HCT116 (cell line): ENCODE measurements around the gene KRTAP6-3. TPM values are rescaled to one million over a fixed set of nuclear protein-coding genes. Genes with fewer than 3 reads are reported as not detected.

Experiments
- ATAC-seq: fragments of 200-7000 bp; cut with Tn5 transposase; 2 replicates; pipeline ENCODE4 v1.9.1; 2020; ENCODE audit warnings: mild to moderate bottlenecking, moderate library complexity
- BruUV-seq: library from RNA; stranded (reverse); fragments of 400-500 nt; replicated peaks from 2 replicates; lab custom pipeline; 2021; lab: Mats Ljungman, UMichigan
- CTCF ChIA-PET: fragments of 300-600 bp; sonication (Branson Sonifier 250); formaldehyde crosslinking; loops from one replicate; lab custom pipeline; 2021; ENCODE audit warnings: antibody characterized with exemption; lab: Charles Lee
- POLR2A ChIA-PET: fragments of 300-600, 350-600 bp; sonication (Branson Sonifier 250); formaldehyde crosslinking; loops from one replicate; lab custom pipeline; 2021; ENCODE audit warnings: antibody characterized with exemption; lab: Charles Lee
- RAD21 ChIA-PET, 2 experiments: fragments of 300-600 bp; sonication (Branson Sonifier 250); formaldehyde crosslinking; loops; one replicate each; lab custom pipeline; 2023; ENCODE audit warnings: low total read pairs in 2 of 2; ENCODE audit not compliant: uncharacterized antibody in 2 of 2, unreplicated experiment in 2 of 2, low non-redundant PET in 1 of 2; lab: Charles Lee
- DNase-seq: peaks from one replicate; pipeline ENCODE4 v3.0.0-alpha.2; 2010; ENCODE audit warnings: low read depth, low spot score
- H2AFZ ChIP-seq: fragments of 200-600 bp; shearing (Covaris generic), sonication (generic); 2 replicates; pipeline ENCODE4 v1.6.1; 2017; ENCODE audit warnings: low read depth, mixed run types, mixed read lengths, antibody characterized with exemption, low read length; ENCODE audit not compliant: poor library complexity, severe bottlenecking
- H3K27ac ChIP-seq: 2 replicates; pipeline ENCODE4 v1.5.1; 2012; ENCODE audit warnings: low read depth, low read length
- H3K27me3 ChIP-seq: fragments of 200-600 bp; sonication (generic); 2 replicates; pipeline ENCODE4 v1.6.1; 2016; ENCODE audit warnings: mixed run types, low read length, mixed read lengths; ENCODE audit not compliant: insufficient read depth
- H3K36me3 ChIP-seq, 2 experiments: fragments of 200-500 bp in 1 of 2; fragments of 200-600 bp in 1 of 2; sonication (Bioruptor generic) in 1 of 2; sonication (generic) in 1 of 2; 2 replicates each; pipeline versions ENCODE4 v1.5.1 to v1.6.1; 2014 to 2016; ENCODE audit warnings: low read length in 2 of 2, inconsistent platforms in 1 of 2, mixed read lengths in 1 of 2, mixed run types in 1 of 2; ENCODE audit not compliant: insufficient read depth in 2 of 2, control insufficient read depth in 1 of 2
- H3K4me1 ChIP-seq, 2 experiments: fragments of 200-600 bp in 1 of 2; sonication (generic) in 1 of 2; 2 replicates each; pipeline versions ENCODE4 v1.5.1 to v1.6.1; 2012 to 2017; ENCODE audit warnings: low read length in 2 of 2, inconsistent platforms in 1 of 2, mild to moderate bottlenecking in 1 of 2, mixed read lengths in 1 of 2, mixed run types in 1 of 2, moderate library complexity in 1 of 2; ENCODE audit not compliant: insufficient read depth in 2 of 2, control insufficient read depth in 1 of 2
- H3K4me2 ChIP-seq: fragments of 200-600 bp; sonication (generic); 2 replicates; pipeline ENCODE4 v1.6.1; 2017; ENCODE audit warnings: mixed run types, low read length, mixed read lengths
- H3K4me3 ChIP-seq, 2 experiments: fragments of 200-600 bp in 1 of 2; sonication (generic) in 1 of 2; replicated peaks in 1 of 2; 2 replicates each; pipeline ENCODE4 v1.5.1; 2011 to 2016; ENCODE audit warnings: low read length in 2 of 2, control low read depth in 1 of 2, low read depth in 1 of 2, mild to moderate bottlenecking in 1 of 2, mixed read lengths in 1 of 2, mixed run types in 1 of 2
- H3K79me2 ChIP-seq: fragments of 200-600 bp; sonication (generic); 2 replicates; pipeline ENCODE4 v1.6.1; 2017; ENCODE audit warnings: mild to moderate bottlenecking, mixed run types, low read length, moderate library complexity, mixed read lengths; ENCODE audit not compliant: insufficient read depth
- H3K9ac ChIP-seq: fragments of 200-600 bp; sonication (generic); 2 replicates; pipeline ENCODE4 v1.6.1; 2016; ENCODE audit warnings: low read length, mixed read lengths
- H3K9me2 ChIP-seq: fragments of 200-600 bp; sonication (generic), shearing (Covaris generic); 2 replicates; pipeline ENCODE4 v1.6.1; 2017; ENCODE audit warnings: mixed run types, mild to moderate bottlenecking, moderate library complexity; ENCODE audit not compliant: insufficient read depth
- H3K9me3 ChIP-seq, 2 experiments: fragments of 200-500 bp in 1 of 2; fragments of 200-600 bp in 1 of 2; sonication (Bioruptor generic) in 1 of 2; sonication (generic) in 1 of 2; 2 replicates each; pipeline ENCODE4 v1.6.1; 2014 to 2017; ENCODE audit warnings: low read length in 2 of 2, mixed read lengths in 2 of 2, inconsistent platforms in 1 of 2, low read depth in 1 of 2, mild to moderate bottlenecking in 1 of 2, mixed run types in 1 of 2, moderate library complexity in 1 of 2; ENCODE audit not compliant: control insufficient read depth in 1 of 2, insufficient read depth in 1 of 2
- H4K20me1 ChIP-seq: fragments of 200-600 bp; sonication (generic), shearing (Covaris generic); 2 replicates; pipeline ENCODE4 v1.6.1; 2017; ENCODE audit warnings: mixed run types, mild to moderate bottlenecking, moderate library complexity; ENCODE audit not compliant: insufficient read depth
- ATF3 ChIP-seq: IDR thresholded peaks from 2 replicates; pipeline ENCODE4 v1.6.1; 2012
- CBX3 ChIP-seq: IDR thresholded peaks from 2 replicates; pipeline ENCODE4 v1.6.1; 2012; ENCODE audit warnings: low read depth
- CTCF ChIP-seq, 3 experiments: fragments of 200-600 bp in 1 of 3; sonication (generic) in 1 of 3; IDR thresholded peaks in 2 of 3; conservative IDR thresholded peaks in 1 of 3; 2 replicates each; pipeline ENCODE4 v1.5.1; 2012 to 2017; ENCODE audit warnings: low read depth in 2 of 3, low read length in 2 of 3, antibody characterized with exemption in 1 of 3, borderline replicate concordance in 1 of 3, control low read depth in 1 of 3, mild to moderate bottlenecking in 1 of 3, mixed read lengths in 1 of 3, mixed run types in 1 of 3, moderate library complexity in 1 of 3; ENCODE audit not compliant: insufficient read depth in 1 of 3
- EGR1 ChIP-seq: IDR thresholded peaks from 2 replicates; pipeline ENCODE4 v1.6.1; 2012; ENCODE audit warnings: low read depth
- ELF1 ChIP-seq: IDR thresholded peaks from 2 replicates; pipeline ENCODE4 v1.6.1; 2012; ENCODE audit warnings: low read depth, borderline replicate concordance
- EZH2 ChIP-seq: fragments of 200-600 bp; sonication (generic); IDR thresholded peaks from 2 replicates; pipeline ENCODE4 v1.6.1; 2017; ENCODE audit warnings: antibody characterized with exemption, mixed run types
- EZH2phosphoT487 ChIP-seq: fragments of 200-600 bp; IDR thresholded peaks from 2 replicates; pipeline ENCODE4 v1.6.1; 2018; ENCODE audit warnings: antibody characterized with exemption, borderline replicate concordance
- FOSL1 ChIP-seq: IDR thresholded peaks from 2 replicates; pipeline ENCODE4 v1.6.1; 2012; ENCODE audit warnings: low read depth
- JUND ChIP-seq: IDR thresholded peaks from 2 replicates; pipeline ENCODE4 v1.6.1; 2012
- POLR2A ChIP-seq: IDR thresholded peaks from 2 replicates; pipeline ENCODE4 v1.7.0; 2011; ENCODE audit warnings: borderline replicate concordance; ENCODE audit not compliant: insufficient read depth, insufficient read length; ENCODE audit errors: extremely low read depth
- POLR2AphosphoS5 ChIP-seq: IDR thresholded peaks from 2 replicates; pipeline ENCODE4 v1.6.1; 2011; ENCODE audit warnings: mild to moderate bottlenecking, low read depth, low read length, moderate library complexity
- SIN3A ChIP-seq: IDR thresholded peaks from 2 replicates; pipeline ENCODE4 v1.6.1; 2012; ENCODE audit warnings: low read depth
- SP1 ChIP-seq: IDR thresholded peaks from 2 replicates; pipeline ENCODE4 v1.6.1; 2012; ENCODE audit warnings: low read depth
- SRF ChIP-seq: IDR thresholded peaks from 2 replicates; pipeline ENCODE4 v1.6.1; 2012; ENCODE audit warnings: low read depth
- TCF7L2 ChIP-seq: IDR thresholded peaks from 2 replicates; pipeline ENCODE4 v1.7.0; 2011; ENCODE audit warnings: borderline replicate concordance, inconsistent platforms; ENCODE audit not compliant: insufficient read depth, insufficient read length; ENCODE audit errors: extremely low read depth
- YY1 ChIP-seq: IDR thresholded peaks from 2 replicates; pipeline ENCODE4 v1.6.1; 2011; ENCODE audit warnings: low read length, low read depth, moderate library complexity, mild to moderate bottlenecking; ENCODE audit not compliant: insufficient replicate concordance; ENCODE audit errors: extremely low read depth
- ZFX ChIP-seq: fragments of 450-650 bp; IDR thresholded peaks from 2 replicates; pipeline ENCODE4 v1.6.1; 2017
- ZNF274 ChIP-seq: fragments of 200-500 bp; sonication (Bioruptor generic); IDR thresholded peaks from 2 replicates; pipeline ENCODE4 v1.6.1; 2014; ENCODE audit warnings: mild to moderate bottlenecking, low read depth, low read length, inconsistent platforms
- intact Hi-C: fragments of 100-400 bp; cut with micrococcal nuclease; formaldehyde crosslinking; loops from 2 replicates; pipeline ENCODE4 v1.10.0; 2022
- total RNA-seq: library from RNA; stranded (reverse); gene quantifications from one replicate; pipeline ENCODE4 v1.2.1, GENCODE V29; 2021; ENCODE audit not compliant: unreplicated experiment
- TF ChIP-seq, protein P1 (sequence below): IDR thresholded peaks from 2 replicates; pipeline ENCODE4 v1.6.1; 2011; ENCODE audit warnings: mild to moderate bottlenecking, low read length, moderate library complexity; ENCODE audit not compliant: insufficient replicate concordance; ENCODE audit errors: extremely low read depth
- TF ChIP-seq, protein P2 (sequence below): IDR thresholded peaks from 2 replicates; pipeline ENCODE4 v1.6.1; 2012; ENCODE audit warnings: low read depth

KRTAP6-3 gene
- total RNA-seq, 1 experiment from 2014 or later = not detected

- intact Hi-C loops = no loop called here
- ChIA-PET CTCF (no interaction called here), POLR2A (no interaction called here), RAD21 (no interaction called here)
- Histone ChIP-seq H3K27me3 (no peaks in the 10 kb centered on the region), H3K27ac (no peak overlapping the region), H4K20me1 (no peaks in the 10 kb centered on the region), H2AFZ (no peak overlapping the region), H3K9me3 (peaks cover 7 to 29% of the 10 kb centered on the region in 2 experiments; a peak in 2 of 4 replicates), H3K9me2 (no peaks in the 10 kb centered on the region), H3K9ac (no peak overlapping the region), H3K4me3 (no peak overlapping the region), H3K79me2 (no peaks in the 10 kb centered on the region), H3K4me2 (no peak overlapping the region), H3K4me1 (no peaks in the 10 kb centered on the region), H3K36me3 (no peaks in the 10 kb centered on the region)
- DNase-seq (no peak), ATAC-seq (no peak)
- BruUV-seq = no TSS peak
- TF ChIP-seq SRF (no peak), CBX3 (no peak), ZNF274 (no peak), EZH2phosphoT487 (no peak), FOSL1 (no peak), SP1 (no peak), YY1 (no peak), TCF7L2 (no peak), JUND (no peak), POLR2A (no peak), ZFX (no peak), EGR1 (no peak), SIN3A (no peak), POLR2AphosphoS5 (no peak), CTCF (IDR thresholded peaks at IDR 0.05 in 2 of 3, conservative IDR thresholded peaks at IDR 0.05 in 1 of 3; ENCODE audit: borderline replicate concordance in 1 of 3, insufficient read depth in 1 of 3, low read depth in 2 of 3, low read length in 2 of 3) (no peak), EZH2 (no peak), ATF3 (no peak), ELF1 (no peak)
- TF ChIP-seq, protein P1, sequence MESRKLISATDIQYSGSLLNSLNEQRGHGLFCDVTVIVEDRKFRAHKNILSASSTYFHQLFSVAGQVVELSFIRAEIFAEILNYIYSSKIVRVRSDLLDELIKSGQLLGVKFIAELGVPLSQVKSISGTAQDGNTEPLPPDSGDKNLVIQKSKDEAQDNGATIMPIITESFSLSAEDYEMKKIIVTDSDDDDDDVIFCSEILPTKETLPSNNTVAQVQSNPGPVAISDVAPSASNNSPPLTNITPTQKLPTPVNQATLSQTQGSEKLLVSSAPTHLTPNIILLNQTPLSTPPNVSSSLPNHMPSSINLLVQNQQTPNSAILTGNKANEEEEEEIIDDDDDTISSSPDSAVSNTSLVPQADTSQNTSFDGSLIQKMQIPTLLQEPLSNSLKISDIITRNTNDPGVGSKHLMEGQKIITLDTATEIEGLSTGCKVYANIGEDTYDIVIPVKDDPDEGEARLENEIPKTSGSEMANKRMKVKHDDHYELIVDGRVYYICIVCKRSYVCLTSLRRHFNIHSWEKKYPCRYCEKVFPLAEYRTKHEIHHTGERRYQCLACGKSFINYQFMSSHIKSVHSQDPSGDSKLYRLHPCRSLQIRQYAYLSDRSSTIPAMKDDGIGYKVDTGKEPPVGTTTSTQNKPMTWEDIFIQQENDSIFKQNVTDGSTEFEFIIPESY = no peak
- TF ChIP-seq, protein P2, sequence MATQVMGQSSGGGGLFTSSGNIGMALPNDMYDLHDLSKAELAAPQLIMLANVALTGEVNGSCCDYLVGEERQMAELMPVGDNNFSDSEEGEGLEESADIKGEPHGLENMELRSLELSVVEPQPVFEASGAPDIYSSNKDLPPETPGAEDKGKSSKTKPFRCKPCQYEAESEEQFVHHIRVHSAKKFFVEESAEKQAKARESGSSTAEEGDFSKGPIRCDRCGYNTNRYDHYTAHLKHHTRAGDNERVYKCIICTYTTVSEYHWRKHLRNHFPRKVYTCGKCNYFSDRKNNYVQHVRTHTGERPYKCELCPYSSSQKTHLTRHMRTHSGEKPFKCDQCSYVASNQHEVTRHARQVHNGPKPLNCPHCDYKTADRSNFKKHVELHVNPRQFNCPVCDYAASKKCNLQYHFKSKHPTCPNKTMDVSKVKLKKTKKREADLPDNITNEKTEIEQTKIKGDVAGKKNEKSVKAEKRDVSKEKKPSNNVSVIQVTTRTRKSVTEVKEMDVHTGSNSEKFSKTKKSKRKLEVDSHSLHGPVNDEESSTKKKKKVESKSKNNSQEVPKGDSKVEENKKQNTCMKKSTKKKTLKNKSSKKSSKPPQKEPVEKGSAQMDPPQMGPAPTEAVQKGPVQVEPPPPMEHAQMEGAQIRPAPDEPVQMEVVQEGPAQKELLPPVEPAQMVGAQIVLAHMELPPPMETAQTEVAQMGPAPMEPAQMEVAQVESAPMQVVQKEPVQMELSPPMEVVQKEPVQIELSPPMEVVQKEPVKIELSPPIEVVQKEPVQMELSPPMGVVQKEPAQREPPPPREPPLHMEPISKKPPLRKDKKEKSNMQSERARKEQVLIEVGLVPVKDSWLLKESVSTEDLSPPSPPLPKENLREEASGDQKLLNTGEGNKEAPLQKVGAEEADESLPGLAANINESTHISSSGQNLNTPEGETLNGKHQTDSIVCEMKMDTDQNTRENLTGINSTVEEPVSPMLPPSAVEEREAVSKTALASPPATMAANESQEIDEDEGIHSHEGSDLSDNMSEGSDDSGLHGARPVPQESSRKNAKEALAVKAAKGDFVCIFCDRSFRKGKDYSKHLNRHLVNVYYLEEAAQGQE = no peak
Measured at GRCh38 chr21:30625449-30626165, 33.4 kb downstream of the KRTAP6-3 start.
